Fibroblast of skin of left quadriceps (primary cell): ENCODE results near the gene ABCA3.

Experiments
- DNase-seq, 2 experiments: peaks; one replicate each; pipeline ENCODE4 v3.0.0-alpha.2; 2013; ENCODE audit warnings: low read depth in 2 of 2

Gene ABCA3

GRCh38 chr16:2357331-2357730, 16.8 kb upstream of the ABCA3 start:
- no peak for DNase-seq

DNA sequence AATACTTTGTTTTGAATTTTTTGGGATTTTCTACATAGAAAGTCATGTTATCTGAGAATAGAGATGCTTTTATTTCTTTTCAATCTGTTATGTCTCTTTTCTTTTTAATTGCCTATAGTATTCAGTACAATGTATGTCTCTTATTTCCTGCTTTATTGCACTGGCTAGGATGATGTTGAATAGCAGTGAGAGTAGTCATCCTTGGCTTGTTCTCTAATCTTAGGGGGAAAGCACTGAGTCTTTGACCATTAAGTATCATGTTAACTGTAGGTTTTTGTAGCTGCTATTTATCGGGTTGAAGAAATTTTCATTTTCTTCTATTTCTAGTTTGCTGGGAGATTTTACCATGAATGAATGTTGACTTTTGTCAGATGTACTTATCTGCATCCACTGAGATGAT, 10.0 kb upstream of the ABCA3 start:
- DNase-seq, result no peak

GRCh38 chr16:2343211-2343610, 2.7 kb upstream of the ABCA3 start:
- no peak for DNase-seq

GRCh38 chr16:2341456-2342447, 1.2 kb upstream of the ABCA3 start:
- DNase-seq, result no peak

DNA sequence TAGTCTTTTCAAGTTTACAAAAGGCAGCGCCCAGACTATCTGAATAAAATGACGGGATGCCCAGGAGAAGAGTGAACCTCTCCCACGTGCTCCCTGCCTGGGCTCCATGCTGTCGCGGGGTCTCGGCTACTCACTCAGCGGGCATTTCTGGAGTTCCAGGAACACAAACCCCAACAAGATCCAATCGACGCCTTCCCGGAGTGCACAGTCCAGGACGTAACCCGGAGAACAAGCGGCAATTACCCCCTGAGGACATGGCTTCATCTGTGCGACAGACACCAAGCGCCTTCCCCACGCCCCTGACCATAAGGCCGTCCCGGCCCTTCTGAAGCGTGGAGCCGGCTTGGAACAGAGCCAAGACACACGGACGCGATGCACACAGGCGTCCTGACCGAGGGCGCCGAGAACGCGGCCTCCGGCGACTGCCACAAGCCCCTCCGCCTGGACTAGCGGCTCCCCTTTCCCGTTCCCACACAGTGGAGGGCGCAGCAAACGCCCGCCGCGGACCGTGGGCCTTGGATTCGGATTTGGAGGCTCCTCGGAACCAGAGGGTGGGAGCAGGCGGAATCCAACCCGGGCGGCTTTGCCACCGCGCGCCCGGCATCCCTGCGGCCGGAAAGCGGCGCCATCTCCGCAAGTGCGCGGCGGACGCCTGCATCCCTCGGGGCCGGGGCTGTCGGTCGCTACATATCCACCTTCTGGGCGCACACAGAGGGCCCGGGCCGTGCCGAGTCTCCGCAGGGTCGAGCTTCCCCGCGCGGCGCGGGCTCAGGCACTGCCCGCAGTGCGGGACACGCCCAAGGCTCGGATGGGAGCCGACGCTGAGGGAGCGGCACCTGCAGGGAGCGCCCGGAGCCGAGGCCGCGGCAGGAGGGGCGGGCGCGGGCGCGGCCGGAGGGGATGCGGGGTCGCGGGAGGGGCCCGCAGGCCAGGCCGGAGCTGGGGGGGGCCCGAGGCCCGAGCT, 725 bp downstream of the ABCA3 start:
- no peak for DNase-seq

GRCh38 chr16:2337431-2338296, 2.9 kb downstream of the ABCA3 start:
- no peak for DNase-seq

GRCh38 chr16:2335286-2335895, 5.1 kb downstream of the ABCA3 start:
- DNase-seq, result no peak

GRCh38 chr16:2333772-2334379, 6.7 kb downstream of the ABCA3 start:
- no peak for DNase-seq

DNA sequence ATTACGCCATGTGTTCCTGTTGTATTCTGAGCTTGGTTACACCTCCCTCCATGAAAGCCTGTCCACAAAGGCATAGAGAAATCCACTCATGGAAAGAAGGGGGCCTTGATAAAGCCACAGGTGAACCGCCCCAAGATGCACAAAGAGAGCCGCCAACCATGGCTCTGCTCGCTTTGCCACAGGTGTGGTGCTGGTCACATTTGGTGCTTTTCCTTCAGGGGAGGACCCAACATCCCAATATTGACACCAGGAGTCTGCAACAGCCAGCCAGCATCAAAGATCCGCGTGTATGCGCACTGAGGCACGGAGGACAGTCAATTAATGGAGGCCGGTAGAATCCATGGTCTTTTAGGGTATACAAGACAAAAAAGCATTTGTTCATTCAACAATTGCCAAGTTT, 7.3 kb downstream of the ABCA3 start:
- no peak for DNase-seq

GRCh38 chr16:2331931-2332267, 8.6 kb downstream of the ABCA3 start:
- DNase-seq, result no peak

DNA sequence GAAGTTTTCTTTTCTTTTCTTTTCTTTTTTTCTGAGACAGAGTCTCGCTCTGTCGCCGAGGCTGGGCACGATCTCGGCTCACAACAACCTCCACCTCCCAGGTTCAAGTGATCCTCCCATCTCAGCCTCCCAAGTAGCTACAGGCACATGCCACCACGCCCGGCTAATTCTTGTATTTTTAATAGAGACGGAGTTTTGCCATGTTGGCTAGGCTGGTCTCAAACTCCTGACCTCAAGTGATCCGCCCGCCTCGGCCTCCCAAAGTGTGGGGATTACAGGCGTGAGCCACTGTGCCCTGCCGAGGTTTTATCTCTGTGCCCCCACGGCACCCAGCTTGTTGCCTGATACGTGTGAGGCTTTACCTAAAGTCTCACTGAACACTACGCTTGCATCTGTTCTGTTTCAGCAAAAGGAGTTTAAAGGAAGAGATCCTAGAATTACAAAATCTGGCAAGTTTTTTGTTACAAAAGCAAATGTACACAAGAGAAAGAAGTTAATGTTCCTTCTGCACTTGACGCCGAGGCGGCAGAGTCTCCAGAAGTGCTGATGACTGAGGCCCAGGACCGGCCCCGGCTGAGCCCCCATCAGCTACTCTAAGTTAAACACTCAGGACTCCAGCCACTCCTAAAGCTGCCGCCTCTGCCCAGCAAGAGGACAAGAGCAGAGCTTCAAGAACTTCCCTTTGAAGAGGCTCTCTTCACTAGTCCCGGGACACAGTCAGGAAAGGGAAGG, 9.2 kb downstream of the ABCA3 start:
- DNase-seq, result no peak

DNA sequence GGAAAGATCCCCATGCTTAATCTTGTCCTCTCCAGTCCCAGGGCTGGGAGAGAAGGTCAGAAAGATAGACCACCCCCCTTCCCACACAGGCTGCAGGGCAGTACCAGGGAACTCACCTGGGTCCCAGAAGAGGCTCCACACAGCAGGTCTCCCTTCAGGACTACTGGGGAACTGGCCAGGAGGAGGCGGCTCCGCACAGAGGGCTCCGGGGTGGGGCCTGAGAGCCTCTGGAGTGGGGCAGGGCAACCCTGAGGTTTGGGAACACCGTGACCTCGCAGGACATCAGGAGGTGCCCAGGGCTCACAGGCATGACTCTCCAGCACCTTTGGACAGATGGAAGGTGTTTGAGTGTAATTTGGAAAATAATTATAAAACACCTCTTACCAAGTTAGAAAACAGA, 11.0 kb downstream of the ABCA3 start:
- no peak for DNase-seq

GRCh38 chr16:2328428-2328827, 12.1 kb downstream of the ABCA3 start:
- DNase-seq, result no peak

GRCh38 chr16:2326191-2326590, 14.3 kb downstream of the ABCA3 start:
- no peak for DNase-seq

DNA sequence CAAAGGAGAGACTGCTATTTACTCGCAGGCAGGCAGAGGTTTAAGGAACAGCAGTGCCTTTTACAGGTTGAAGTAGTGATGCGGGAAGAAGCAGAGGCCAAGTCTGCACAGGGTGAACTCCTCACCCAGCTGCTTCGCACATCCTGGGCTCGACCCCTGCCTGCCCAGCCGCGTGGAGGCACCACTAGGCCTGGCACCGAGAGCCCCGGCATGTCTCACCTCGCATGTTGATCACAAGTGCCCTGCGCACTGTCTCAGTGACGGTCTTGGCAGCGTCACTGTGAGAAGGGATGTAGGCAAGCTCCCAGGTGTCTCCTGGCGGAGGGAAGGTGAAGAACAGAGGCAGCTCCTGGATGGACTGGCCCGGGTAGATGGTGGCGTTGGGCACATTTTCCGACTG, 14.7 kb downstream of the ABCA3 start:
- DNase-seq, result no peak

GRCh38 chr16:2325181-2325580, 15.3 kb downstream of the ABCA3 start:
- no peak for DNase-seq

DNA sequence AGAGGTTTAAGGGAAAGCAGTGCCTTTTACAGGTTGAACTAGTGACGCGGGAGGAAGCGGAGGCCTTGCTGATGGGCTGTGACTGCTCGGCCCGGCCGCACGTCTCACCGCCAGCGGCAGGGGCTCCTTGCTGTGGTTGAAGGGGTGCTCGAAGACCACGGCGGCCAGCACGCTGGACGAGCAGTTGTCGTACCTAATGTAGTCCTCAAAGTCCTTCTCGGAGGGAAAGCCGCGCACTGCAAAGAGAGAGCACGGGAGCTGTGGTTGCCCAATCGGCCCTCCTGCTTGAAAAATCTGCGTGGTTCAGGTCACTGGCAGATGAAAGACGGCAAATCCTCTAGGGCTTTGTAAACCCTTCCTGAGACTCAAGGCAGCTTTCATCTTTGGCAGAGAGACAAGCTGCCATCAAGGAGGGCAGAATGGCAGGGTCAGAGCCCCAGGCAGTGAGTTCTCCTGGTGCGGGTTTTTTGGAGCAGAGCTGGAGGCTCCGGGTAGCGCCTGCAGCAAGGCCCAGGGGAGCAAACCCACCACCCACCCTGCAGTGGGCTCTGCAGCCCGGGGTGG, 16.1 kb downstream of the ABCA3 start:
- DNase-seq, result no peak

GRCh38 chr16:2323701-2324100, 16.8 kb downstream of the ABCA3 start:
- DNase-seq, result no peak

- DNase-seq, result no peak
These were observed 20.9 kb downstream of the ABCA3 start for GRCh38 chr16:2319606-2320005.
